Measurements from ENCODE around the gene SCART1.

Gene SCART1

DNA sequence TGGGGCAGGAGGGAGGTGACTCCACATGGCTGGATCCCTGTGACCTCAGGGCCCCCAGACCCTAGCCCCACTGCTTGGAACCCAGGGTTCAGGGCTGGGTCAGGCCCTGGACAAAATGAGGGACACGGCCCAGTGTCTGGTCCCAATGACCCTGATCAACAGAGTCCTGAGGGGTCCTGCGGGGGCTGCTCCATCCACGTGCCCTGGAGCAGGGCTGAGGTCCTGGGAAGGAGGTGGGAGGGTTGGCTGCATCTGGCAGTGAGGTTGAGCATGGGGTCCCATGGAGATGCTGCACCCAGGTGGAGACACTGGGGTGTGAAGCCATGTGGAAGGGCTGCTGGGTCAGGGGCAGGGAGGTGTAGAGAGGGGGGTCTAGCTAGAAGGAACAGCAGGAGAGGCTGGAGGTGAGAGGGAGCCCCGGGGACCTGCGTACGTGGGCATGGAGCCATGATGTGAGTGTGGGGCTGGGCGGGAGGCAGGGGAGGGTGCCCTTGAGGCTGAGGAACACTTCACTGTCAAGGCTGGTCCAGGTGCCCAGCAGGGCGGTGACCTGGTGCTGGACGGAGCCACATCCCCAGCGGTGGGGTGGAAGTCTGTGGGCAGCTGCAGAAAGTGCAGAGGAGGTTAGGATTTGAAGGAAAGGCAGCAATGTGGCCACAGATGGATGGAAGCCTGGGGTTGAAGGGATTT lies 604 bp downstream of the SCART1 start:
- no peak for DNase-seq

- DNase-seq = no peak
Measured at GRCh38 chr10:133455196-133455595, 1.5 kb downstream of the SCART1 start.

DNA sequence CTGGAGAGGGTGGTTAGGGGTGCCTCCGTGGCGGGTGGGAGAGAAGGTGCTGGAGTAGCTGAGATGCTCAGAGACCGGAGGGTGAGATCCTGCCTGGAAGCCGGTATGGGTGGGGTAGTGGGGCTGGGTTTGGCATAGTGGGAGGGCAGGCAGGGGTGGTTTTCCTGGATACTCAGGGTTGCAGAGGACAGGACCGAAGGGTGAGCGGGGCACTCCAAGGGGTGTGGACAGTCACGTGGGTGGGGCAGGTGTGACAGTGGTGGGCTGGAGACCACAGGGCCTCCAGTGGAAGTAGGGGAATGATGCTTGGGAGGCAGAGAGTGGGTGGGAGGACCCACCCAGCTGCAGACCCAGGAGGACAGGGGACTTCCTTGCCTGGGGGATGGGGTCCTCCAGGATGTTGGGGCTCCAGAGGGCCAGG lies 1.9 kb downstream of the SCART1 start:
- no peak for DNase-seq

DNA sequence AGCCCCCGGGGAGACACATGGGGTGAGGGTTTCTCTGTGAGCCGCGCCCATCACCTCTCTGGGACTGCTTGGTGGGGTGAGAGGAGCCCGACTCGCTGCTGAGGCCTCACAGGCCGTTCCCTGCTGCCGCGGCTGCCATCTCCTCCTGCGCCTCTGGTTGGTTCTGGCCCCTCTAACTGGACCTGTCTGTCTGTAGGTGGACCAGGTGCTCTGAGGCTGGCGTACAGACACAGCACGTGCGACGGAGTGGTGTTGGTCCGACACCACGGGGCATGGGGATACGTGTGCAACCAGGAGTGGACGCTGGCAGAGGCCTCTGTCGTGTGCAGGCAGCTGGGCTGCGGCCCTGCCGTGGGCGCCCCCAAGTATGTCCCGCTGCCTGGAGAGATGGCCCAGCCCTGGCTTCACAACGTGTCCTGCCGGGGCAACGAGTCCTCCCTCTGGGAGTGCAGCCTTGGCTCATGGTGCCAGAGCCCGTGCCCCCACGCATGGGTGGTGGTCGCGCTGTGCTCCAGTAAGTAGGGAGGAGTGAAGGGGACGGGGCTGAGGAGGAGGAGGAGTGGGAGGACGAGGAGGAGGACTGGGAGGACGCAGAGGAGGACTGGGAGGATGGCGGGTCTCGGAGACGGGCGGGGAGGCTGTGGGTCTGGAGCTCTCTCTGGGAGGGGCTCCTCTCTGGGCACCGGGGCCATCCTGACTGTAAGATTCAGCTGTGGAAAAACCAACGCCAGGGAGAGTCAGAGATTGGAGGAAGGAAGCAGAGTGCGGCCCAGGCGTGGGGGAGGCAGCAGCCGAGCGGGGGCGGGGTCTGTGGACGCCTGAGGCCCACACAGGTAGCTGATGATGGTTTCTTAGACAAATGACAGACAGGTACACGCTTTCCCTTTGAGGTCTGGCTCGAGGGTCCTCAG lies 2.6 kb downstream of the SCART1 start:
- DNase-seq = no peak

DNA sequence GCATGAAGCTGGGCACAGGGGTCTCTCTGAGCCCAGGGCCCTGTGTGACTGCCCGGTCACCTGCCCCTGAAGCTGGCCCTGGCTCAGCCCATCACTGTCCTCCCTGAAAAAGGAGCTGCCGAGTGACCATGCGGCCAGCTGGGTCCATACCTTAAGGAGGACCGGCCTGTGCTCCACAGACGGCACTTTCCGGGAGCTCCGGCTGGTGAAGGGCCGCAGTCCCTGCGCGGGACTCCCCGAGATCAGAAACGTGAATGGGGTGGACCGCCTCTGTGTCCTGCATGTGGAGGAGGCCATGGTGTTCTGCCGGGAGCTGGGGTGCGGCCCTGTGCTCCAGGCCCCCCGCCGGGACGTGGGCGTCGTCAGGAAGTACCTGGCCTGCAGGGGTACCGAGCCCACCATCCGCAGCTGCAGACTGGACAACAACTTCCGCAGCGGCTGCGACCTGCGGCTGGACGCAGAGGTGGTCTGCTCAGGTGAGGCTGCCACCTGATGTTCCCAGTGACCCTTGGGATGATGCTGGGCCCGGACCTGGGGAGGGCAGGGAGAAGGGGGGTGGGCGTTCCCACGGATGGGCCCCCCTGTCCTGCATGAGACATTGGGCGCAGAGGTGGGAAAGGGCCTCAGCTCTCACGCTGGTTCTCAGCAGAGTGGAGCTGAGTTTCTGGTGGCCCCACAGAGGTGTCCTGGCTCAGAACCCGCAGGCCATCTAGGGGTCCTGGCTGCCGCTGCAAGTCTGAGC lies 3.5 kb downstream of the SCART1 start:
- no peak for DNase-seq

- no peak for DNase-seq
Measured at GRCh38 chr10:133458021-133458709, 4.4 kb downstream of the SCART1 start.

DNA sequence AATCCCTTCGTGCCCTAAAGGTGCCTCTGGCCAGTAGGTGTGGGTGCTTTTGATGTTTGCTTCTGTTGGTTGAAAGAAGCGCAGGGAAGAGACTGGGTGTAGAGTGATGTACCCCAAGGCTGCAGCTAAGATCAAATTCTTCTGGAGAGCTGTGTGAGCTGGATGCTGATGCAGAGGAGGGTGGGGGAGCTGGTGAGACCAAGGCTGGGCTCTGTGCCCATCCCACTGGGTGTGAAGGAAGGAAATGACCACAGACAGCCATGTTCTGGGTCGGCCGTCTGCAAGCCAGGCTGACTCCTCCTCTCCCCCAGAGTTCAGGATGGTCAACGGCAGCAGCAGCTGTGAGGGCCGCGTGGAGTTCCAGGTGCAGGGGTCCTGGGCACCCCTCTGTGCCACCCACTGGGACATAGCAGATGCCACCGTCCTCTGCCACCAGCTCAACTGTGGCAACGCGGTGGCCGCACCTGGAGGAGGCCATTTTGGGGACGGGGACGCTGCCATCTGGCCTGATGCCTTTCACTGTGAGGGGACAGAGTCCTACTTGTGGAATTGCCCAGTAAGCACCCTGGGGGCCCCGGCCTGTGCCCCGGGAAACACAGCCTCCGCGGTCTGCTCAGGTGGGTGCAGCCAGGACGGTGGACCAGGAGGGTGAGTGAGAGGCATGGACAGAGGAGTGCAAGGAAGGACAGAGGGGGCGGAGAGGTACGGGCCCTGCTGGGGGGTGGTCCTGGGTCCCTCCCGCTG lies 5.1 kb downstream of the SCART1 start:
- DNase-seq = no peak

GRCh38 chr10:133459454-133460207 lies 5.9 kb downstream of the SCART1 start:
- no peak for DNase-seq

GRCh38 chr10:133460208-133460769 lies 6.5 kb downstream of the SCART1 start:
- no peak for DNase-seq

DNA sequence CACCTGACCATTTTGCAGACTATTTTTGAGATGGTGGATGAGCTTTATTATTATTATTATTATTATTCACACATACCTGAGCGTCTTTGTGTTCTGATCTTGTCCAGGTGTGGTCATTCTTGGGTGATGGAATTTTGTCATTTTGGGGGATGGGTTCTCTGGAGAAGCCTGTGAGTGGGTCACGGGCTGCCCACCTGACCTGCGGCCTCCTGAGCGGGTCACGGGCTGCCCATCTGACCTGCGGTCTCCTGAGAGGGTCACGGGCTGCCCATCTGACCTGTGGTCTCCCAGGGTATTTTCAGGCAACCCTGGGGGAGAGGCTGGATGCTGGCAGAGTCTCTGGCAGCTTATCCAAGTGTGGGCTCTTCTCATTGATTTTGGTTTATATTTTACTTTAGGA lies 7.3 kb downstream of the SCART1 start:
- no peak for DNase-seq

DNA sequence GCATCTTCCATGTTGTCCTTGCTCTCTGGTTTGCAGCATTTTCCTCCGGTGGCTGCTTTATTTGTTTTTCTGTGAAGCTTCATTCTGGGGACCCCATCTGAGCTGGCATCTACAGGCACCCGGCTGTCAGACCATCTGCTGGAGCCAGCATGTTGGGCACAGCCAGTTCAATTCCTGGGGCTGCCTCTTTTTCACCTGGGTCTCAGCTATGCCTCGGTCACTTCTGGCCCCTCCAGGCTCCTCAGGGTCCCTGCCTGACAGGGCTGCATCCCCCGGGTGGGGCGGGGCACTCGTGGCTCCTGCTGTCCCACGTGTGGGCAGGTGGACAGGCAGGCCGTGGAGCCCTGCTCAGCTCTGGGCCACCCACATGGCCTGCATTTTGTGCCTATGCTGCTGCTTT lies 8.1 kb downstream of the SCART1 start:
- DNase-seq = no peak

- DNase-seq = no peak
Measured at GRCh38 chr10:133462512-133463305, 9.0 kb downstream of the SCART1 start.

- no peak for DNase-seq
Measured at GRCh38 chr10:133464582-133465031, 10.9 kb downstream of the SCART1 start.

DNA sequence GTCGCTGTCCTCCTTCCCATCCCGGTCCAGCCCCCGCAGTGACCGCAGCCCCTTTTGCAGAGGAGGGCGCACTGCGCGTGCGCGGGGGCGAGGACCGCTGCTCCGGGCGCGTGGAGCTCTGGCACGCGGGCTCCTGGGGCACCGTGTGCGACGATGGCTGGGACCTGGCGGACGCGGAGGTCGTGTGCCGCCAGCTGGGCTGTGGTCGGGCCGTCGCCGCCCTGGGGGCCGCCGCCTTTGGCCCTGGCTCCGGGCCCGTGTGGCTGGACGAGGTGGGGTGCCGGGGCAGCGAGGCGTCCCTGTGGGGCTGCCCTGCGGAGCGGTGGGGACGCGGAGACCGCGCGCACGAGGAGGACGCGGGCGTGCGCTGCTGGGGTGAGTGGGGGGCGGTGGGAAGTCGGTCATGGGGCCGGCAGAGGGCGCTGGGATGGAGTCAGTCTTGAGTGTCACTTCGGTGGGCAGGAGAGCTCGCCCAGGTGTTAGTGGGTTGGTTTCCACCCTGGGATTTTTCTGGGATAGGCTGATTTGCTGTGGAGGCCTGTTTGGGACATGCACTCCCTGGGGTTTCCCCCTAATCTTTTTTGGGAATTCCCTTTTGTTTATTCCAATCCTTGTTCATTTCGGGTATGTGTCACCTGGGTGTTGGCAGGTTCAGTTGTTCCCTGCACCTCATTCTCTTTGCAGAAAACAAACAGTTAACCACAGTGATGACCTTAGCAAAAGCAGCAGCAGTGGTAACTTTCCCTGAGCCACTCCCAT lies 11.6 kb downstream of the SCART1 start:
- no peak for DNase-seq

GRCh38 chr10:133465950-133466474 lies 12.3 kb downstream of the SCART1 start:
- DNase-seq = no peak

DNA sequence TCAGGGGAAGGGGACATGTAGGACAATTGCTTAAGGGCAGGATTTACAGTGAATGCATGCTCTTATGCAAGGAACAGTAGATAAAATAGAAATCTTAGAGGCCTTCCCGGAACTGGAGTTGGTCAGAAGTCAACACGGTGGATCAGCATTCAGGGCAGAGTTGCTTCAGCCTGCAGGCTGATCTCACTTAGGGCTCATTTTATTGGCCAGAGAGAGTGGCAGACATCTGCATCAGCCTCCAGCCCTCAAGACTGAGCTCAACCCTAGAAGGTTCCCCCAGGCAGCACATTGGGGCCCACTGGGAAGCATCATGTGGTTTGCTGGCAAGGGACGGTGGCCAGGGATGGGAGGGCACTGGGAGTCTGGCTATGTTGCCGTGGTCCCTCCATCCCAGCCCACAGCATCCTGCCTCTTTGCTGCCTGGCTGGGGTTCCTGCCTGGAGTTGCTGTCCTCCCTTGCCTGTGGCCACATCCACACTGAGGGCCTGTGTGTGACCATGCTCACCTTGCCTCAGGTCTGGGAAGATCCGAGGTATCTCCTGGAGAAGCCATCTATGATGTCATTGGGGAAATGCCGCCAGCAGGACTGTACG lies 13.0 kb downstream of the SCART1 start:
- no peak for DNase-seq

DNA sequence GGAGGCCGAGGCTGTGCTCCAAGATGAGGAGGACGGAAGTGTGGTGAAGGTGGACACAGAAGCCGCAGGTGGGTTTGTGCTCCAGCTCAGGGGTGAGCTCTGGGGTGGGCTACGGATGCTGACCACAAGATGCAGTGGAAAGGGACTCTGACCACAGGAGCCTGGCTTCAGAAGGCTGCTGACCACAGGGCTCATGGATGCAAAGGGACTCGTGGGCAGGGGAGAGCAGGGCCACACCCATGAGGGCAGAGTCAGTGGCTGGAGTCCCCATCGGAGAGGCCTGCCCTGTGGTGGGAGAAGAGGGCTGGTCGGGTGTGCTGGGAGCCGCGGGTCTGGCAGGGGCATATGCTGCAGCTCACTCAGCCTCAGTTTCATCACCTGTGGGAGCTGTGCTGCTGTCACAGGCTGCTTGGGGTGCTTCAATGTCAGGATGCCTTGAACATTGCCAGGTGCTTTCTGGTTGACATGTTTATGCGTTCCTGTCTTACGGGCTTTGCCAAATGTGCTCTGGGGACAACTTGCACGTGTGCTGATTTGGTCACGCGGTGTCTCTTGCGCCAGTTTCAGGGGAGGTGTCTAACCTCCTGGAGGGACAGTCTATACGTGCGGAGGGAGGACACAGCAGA lies 13.7 kb downstream of the SCART1 start:
- DNase-seq = no peak

All from anterior cingulate cortex (tissue), 58 donors.